Activated CD8-positive, alpha-beta memory T cell treated with anti-CD3 and anti-CD28 coated beads, Interleukin-2, amount 50 U/mL, for 24 hours (primary cell): Measurements from ENCODE around the gene SOCS6.
"Not testable (repeated sequence)": the region's sequence is repeated elsewhere in the genome, so short reads cannot be mapped to it uniquely, and the experiment has no call there.

Experiments
- DNase-seq: peaks from one replicate; pipeline ENCODE4 v3.0.0-alpha.2; 2020; ENCODE audit errors: extremely low read depth

The SOCS6 gene, protein sequence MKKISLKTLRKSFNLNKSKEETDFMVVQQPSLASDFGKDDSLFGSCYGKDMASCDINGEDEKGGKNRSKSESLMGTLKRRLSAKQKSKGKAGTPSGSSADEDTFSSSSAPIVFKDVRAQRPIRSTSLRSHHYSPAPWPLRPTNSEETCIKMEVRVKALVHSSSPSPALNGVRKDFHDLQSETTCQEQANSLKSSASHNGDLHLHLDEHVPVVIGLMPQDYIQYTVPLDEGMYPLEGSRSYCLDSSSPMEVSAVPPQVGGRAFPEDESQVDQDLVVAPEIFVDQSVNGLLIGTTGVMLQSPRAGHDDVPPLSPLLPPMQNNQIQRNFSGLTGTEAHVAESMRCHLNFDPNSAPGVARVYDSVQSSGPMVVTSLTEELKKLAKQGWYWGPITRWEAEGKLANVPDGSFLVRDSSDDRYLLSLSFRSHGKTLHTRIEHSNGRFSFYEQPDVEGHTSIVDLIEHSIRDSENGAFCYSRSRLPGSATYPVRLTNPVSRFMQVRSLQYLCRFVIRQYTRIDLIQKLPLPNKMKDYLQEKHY

DNA sequence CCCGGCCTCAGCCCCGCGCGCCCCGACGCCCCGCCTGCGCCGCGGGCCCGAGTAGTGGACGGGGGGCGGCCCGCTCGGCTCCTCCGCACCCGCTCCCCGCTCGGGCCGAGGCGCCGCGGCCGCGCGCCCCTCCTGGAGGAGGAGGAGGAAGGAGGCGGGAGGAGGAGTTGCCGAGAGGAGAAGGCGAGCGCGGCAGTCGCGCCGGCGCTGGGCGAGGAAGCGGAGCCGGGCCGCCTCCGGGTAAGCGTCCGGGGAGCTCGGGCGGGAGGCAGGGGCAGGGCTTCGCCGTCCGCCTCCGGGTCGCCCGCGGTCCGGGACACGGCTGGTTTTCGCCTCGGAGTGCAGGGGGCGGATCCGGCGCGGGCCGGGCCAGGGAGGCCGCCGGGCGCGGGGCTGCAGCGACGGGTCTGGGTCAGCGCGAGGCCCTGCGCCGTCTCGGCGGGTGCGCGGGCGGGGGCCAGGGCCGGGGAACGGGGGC lies at the start of gene SOCS6:
SOCS6 (plus strand) TSS at position 195 of the 478 bp plus-strand sequence. CDS start 35,624 bp downstream, outside the sequence.
- no peak for DNase-seq

DNA sequence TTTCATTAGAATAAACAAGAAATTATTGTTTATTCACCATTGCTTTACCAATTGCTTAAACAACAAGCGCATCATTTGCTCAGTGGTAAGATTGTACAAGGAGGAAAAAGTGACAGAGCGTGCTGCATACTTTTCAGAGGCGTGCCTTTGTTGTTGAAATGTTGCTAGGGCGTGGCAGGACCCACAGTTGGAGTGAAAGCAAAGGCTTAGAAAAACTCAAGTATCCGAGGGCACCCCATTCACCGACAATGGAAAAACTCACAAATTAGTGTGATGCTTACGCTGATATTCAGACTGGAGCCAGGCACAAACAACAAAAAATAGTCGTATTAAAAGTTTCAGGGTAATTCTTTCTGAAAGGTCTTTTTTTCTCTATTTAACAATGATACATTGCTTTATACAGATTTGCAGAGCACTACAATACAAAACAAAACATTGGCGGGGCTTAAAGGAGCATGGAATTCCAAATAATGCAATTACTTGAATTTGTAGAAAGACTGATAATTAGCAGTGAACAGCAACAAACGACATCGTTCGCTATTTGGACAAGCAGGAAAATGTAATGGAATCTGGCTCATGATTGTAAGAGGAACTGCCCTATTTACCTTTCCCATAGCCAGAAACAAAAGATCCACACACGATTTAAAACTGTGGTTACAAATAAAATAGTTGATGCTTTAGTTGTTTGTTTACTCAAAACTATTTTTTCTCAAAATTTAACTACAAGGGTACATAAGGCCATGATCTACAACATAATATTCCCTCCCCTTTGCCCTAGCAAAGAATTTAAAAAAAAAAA lies 45.5 kb upstream of the SOCS6 start:
- no peak for DNase-seq

DNA sequence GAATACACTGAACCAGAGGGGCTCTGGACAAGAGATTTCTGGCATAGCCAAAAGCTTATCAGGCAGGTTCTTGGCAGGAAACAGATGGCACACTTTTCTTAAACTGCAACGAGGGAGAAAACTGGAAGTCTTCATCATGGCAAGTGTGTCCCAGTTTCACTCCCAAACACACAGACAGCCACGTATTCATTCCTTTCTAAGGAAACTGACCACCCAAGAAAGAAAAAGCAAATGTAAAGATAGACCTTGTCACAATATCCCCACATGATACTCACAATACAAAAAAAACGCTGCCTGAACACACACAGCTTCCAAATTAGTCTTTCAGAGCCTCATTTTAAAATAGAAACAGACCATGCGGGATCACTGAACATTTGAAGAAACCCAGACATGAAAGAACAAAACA lies 42.8 kb upstream of the SOCS6 start:
- DNase-seq = no peak

DNA sequence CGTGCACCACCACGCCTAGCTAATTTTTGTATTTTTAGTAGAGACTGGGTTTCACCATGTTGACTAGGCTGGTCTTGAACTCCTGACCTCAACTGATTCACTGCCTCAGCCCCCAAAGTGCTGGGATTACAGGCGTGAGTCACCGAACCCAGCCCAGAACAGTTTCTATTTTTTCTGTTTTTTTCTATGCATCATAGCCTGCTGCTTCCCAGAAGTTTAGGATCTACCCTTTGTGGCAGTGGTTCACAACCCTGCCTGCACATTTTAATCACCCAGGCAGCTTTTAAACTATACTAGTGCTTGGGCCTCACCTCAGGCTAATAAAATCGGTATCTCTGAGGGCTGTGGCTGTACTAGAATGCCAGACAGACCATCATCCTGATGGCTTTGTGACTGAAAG lies 39.7 kb upstream of the SOCS6 start:
- DNase-seq = no peak

DNA sequence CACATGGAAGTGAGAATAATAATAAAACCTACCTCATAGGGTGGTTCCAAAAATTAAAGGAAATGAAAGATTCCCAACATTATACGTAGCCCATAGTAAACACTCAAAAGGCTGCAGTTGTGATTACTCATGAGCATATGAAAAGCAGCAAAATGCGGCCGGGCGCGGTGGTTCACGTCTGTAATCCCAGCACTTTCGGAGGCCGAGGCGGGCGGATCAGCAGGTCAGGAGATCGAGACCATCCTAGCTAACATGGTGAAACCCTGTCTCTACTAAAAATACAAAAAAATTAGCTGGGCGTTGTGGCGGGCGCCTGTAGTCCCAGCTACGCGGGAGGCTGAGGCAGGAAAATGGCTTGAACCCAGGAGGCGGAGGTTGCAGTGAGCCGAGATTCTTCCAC lies 39.0 kb upstream of the SOCS6 start:
- not testable (repeated sequence) for DNase-seq

DNA sequence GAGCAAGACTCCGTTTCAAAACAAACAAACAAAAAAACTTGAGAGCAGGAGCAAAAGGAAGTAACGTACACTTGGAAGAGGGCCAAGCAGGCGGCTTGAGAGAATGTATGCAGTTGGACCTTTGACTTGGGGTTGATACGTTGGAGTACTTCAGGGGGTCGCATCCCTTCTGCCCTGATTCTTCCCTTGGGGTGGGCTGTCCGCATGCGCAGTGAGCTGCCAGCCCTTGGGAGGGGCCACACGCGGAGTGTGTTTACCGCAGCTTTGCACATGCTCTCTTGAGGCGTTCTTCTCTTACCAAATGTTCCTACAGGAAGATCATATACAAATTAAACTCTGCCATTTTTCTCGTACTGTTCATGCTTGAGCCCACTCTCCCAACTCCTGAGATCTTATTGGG lies 38.1 kb upstream of the SOCS6 start:
- DNase-seq = no peak

DNA sequence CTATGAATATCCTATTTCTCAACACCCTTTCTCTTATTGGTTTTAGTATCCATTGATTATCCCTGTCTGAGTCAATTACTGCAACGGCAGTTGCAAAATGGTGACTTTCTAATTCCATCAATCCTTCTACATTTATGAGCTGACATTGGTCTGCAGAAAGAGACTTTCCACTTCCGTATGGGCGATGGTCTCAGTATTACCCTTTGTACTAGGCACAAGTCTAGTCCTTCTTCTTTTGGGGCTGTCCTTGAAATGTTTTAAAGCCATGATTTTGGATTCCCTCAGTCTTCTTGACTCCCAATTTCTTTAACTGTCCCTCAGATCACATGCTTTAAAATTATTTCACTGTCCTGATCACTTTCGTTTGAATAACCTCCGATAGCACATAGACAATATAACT lies 32.7 kb upstream of the SOCS6 start:
- no peak for DNase-seq

DNA sequence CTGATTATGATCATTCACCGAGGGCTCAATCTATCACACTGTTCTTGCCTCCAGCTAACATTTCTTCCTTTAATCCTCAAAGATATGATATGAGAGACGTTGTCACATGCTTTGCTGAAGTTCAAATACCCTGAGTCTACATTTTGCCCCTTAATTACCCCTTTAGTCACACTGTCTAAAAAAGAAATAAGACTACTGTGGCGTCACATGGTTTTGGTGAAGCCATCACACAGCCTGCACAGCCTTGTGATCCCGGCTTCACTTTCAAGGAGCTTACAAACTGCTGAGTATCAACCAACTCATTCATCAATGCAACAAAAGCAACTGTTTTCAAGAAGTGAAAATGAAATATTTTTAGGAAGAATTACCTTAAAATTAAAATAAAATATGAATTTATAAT lies 31.9 kb upstream of the SOCS6 start:
- no peak for DNase-seq

DNA sequence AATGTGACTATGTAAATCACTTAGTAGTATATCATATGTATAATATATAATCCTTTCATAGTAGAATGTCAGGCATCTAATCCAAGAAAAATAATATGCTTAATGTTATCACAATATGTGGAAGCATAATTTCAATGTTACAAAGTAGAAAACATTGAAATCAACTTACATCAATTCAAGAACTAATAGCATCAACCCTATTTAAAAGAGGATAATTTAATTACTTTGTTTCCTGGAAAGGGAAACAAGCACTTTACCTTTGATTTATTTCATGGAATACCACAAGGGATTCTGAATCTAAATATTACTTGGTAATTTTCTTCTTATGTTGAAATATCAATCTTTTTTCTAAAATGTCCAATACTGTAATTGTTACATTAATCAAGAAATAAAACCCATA lies 30.6 kb upstream of the SOCS6 start:
- DNase-seq = no peak

DNA sequence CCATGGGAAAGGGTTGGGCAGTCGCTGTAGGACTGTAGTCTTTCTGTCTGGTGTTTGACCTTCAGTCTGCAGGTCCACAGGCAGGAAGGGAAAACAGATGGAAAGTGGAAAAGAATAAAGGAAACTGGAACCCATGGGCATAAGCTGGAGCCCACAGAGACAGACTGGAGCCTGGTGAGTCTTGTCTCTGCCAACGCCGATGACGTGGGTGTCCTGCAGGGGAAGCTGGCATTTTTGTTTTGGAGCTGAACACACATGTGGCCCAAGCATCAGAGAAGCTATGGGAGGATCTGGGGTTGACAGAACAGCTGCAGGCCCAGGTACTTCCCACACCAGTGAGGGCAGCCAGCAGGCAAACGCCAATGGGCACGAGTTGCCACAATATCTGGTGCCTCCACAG lies 28.2 kb upstream of the SOCS6 start:
- DNase-seq = no peak

DNA sequence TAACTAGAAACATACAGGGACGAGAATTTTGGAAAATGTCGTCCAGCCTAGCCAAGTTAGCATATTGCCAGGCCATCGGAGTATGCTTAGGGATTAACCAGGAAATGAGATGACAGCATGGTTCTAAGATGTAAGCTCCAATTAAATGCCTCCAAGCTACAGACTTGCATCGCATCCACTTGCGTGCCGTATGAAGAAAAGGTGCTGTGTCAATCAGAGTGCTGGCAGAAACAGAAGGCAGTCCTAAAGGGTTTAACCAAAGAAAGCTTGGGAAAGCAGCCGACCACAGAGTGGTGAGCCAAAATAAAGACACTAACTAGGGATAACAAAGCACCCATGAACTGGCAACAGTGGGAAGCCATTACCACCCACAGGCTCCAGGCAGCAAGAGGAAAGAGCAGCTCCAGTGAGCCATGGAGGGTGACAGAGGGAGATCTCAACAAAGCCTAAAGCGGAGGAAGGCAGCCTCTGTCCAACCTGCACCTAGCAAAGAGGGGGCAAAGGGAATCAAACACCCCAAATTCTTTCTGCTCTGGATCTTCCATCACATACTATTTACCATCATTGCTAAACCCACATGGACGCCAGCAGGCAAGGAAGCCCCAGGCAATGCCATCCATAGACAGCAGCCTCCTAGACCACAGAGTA lies 27.6 kb upstream of the SOCS6 start:
- DNase-seq = no peak

DNA sequence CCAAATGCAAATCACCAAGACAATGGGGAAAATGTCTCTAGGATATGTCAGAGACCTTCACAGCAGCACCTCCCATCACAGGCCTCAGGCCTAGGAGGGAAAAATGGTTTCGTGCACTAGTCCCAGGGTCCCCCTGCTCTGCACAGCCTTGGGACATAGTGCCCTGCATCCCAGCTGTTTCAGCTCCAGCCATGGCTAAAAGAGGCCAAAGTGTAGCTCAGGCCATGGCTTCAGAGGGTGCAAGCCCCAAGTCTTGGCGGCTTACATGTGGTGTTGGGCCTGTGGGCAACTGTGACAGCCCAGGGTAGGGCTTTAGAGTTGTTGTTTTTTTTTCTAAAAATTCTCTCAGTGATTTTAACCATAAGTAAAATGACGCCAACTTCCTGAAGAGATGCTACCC lies 25.5 kb upstream of the SOCS6 start:
- no peak for DNase-seq

DNA sequence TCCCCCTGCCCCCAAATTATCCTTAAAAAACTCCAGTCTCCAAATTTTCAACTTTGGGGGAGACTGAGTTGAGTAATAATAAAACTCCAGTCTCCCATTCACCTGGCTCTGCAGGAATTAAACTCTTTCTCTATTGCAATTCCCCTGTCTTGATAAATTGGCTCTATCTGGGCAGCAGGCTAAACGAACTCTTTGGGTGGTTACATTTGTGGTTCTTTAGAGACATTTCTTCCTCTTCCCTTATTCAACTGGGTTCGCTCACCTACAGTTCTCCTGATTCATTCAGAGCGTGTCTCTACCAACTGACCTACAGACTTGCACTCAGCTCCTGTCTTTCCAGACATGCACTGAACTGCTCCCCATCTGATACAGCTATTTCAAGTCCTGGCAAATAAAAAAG lies 17.1 kb upstream of the SOCS6 start:
- DNase-seq = no peak

DNA sequence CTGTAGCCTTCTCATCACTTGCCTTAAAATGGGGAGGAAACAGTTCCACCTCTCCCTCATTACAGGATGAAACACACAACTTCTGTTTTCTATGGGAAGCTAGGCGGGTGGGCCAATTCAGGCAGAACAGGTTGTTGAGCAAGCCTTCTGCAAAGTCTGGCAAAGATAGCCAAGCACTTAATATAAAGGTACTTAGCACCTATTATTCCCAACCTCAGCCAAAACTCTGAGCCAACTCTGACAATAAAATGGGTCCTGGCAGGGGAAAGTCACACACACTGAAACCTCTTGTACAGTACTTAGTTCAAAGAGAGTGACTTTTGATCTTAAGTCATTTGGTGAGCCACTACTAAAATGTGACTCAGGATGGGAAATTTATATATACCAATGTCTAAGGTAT lies 15.8 kb upstream of the SOCS6 start:
- DNase-seq = no peak

DNA sequence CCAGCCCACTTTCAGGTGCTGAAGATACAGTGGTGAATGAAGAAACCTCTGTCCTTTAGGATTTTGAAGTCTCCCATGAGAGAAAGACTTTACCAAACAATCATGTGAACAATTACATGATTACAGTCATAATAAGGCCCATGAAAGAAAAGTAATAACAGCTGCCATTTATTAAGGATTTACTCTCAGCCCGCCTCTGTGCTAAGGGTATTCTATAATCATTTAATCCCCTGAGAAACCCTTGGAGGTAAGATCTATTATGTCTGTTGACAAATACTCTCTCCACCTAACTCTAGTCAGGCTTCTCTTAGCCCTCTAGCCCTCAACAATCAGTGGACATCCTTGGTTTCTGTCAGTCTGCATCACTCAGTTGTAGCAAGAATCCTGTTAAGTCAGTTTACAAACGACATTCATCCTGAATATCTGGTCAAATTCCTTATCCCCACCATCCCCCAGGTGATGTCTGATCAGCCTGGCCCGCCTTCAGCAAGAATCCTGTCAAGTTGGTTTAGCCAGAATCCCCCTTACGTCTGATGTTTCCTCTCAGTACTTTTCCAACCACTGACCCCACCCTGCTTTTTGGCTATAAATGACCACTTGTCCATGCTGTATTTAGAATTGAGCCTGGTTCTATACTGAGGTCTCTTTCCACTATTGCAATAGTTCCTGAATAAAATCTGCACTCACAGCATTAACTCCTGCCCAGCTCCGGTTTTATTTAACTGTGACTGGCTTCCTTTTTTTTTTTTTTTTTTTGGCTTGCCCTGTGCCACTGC lies 12.2 kb upstream of the SOCS6 start:
- no peak for DNase-seq

DNA sequence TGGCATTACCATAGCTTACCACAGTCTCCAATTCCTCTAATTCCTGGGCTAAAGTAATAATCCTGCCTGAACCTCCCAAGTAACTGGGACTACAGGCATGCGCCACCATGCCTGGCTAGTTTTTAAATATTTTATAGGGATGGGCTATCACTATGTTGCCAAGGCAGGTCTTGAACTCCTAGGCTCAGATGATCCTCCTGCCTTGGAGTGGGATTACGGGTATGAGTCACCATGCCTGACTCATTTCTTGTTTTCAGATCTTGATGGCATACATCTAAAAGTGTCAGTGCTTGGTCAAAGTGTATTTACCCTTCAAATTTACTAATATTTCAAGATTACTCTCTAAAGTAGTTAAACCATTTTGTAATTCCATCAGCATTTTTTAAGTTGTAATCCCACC lies 9.4 kb upstream of the SOCS6 start:
- no peak for DNase-seq

DNA sequence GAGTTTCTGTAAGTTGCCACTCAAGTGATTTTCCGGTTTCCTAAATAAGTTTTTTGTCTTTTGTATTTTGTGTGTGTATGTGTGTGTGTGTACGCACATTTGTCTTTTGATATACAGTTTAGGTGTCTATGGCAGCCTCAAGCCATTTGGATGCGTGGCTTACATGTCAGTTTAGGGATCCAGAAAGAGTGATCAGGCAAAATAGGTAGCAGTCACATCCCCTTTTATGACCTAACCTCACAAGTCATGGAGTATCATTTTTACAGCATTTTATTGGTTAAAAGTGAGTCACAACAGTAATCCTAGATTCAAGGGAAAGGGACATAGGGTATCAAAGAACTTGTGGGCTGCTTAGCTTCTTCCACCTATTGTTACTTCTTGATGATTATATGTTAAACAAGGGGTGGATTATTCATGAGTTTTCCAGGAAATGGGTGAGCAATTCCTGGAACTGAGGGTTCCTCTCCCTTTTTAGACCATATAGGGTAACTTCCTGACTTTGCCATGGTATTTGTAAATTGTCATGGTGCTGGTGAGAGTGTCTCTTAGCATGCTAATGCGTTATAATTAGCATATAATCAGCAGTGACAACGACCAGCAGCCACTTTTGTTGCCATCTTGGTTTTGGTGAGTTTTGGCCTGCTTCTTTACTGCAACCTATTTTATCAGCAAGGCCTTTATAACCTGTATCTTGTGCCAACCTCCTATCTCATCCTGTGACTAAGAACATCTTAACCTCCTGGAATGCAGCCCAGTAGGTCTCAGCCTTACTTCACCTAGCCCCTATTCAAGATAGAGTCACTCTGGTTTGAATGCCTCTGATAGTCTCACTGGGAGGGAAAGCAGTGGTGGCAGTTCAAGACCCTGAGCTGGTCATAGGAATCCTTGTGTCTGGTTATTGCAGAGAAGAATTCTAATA lies 8.6 kb upstream of the SOCS6 start:
- DNase-seq = no peak

DNA sequence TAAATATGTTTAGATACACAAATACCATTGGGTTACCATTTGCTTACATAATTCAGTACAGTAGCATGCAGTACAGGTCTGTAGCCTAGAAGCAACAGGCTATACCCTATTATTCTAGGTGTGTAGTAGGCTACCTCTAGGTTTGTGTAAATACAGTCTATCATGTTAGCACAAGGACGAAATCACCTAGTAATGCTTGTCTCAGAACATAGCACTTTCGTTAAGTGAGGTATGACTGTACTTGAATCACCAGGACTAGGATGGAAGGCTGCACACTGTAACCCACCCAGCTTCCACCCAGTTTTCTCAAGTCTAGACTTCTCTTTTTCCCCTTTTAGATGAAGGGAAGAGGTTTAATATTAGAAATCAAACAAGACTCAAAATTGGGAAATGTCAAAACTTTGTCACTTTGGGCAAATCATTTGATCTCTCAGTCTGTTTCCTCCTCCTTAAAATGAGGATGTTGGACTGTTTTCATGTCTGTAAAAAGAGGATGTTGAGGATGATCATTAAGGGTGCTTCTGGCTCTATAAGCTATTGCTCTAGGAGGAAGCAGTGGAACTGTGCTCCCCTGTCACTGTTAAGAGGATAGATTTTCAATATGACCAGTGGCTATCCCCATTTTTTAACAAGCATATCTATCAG lies 3.7 kb upstream of the SOCS6 start:
- no peak for DNase-seq

DNA sequence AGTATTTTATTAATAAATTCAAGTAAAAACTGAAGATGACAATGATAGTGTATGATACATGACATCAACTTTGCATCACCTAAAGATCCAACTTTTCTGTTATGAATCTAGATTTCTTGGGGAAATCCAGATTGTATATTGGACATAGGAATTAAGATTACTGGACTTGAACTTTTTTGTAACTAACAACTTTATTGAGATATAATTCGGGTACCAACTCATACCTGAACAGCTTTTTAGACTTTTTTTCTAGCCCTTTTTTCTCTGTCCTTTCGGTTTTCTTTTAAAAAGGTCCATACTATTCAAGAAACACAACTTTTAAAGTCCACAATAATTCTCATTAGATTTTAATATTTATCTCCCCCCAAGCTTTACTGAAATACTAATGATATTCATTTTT lies 1.1 kb upstream of the SOCS6 start:
- no peak for DNase-seq
